Measurements from ENCODE around the gene KCNG3.

DNA sequence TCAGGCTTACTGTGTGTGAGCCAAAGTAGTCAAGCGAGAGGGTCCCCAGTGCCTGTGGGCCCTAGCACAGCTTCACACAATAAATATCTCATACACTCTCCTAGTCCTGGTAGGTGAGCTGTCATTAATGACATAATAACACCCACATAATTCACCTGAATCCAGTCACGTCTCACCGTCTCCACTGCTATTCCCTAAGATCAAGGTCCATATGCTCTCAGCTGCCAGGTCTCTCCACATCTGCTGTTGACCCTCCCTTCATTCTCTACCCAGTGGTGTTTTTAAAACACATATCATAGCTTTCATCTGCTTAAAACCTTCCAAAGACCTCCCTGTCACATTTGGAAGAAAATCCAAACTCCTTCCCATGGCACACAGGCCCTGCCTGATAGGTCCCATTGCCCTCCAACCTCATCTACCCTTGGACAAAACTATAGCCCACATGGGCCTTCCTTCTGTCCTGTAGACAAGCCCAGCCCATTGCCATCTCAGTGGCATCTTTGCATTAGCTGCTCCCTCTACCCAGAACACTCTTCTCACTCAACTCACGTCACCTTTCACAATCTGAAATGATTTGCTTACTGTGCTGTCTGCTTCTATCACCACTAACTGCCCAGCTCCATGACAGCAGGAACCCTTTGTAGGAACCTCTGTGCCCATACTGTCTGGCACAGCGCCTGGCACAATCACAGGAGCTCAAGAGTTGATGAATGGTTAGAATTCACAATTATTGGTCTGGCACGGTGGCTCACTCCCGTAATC lies 7.5 kb downstream of the KCNG3 start:
- no peak for TF ChIP-seq POLR2A (IDR thresholded peaks at IDR 0.05)
- TF ChIP-seq, protein P1, sequence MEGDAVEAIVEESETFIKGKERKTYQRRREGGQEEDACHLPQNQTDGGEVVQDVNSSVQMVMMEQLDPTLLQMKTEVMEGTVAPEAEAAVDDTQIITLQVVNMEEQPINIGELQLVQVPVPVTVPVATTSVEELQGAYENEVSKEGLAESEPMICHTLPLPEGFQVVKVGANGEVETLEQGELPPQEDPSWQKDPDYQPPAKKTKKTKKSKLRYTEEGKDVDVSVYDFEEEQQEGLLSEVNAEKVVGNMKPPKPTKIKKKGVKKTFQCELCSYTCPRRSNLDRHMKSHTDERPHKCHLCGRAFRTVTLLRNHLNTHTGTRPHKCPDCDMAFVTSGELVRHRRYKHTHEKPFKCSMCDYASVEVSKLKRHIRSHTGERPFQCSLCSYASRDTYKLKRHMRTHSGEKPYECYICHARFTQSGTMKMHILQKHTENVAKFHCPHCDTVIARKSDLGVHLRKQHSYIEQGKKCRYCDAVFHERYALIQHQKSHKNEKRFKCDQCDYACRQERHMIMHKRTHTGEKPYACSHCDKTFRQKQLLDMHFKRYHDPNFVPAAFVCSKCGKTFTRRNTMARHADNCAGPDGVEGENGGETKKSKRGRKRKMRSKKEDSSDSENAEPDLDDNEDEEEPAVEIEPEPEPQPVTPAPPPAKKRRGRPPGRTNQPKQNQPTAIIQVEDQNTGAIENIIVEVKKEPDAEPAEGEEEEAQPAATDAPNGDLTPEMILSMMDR (IDR thresholded peaks at IDR 0.05) = no peak
